K562 (cell line): Measurements from ENCODE around the gene RAB3GAP2. TPM values are rescaled to one million over a fixed set of nuclear protein-coding genes. Genes with fewer than 3 reads are reported as not detected.

Experiments
- ATAC-seq: fragments of 200-7000 bp; cut with Tn5 transposase; 3 replicates; pipeline ENCODE4 v1.9.1; 2020; ENCODE audit warnings: moderate library complexity
- BruUV-seq: library from RNA; stranded (reverse); fragments of 400-500 nt; replicated peaks from 2 replicates; lab custom pipeline; 2021; lab: Mats Ljungman, UMichigan
- CTCF ChIA-PET: fragments of 300-600 bp; formaldehyde crosslinking; extraction: SDS; loops from one replicate; lab custom pipeline; 2021; ENCODE audit warnings: low intra/inter-chr PET ratio; lab: Yijun Ruan, JAX
- POLR2A ChIA-PET: fragments of 300-600, 350-650 bp; sonication (Branson Sonifier 250); formaldehyde crosslinking; extraction: SDS; loops from one replicate; lab custom pipeline; 2021; ENCODE audit warnings: antibody characterized with exemption, inconsistent platforms; lab: Yijun Ruan, JAX
- DNase-seq, 4 experiments: peaks; one replicate each; pipeline versions ENCODE4 v3.0.0 to v3.0.0-alpha.2; 2011 to 2018; ENCODE audit warnings: low spot score in 3 of 4, mixed read lengths in 3 of 4; ENCODE audit errors: extremely low read depth in 1 of 4
- FAIRE-seq: peaks from 2 replicates; lab custom pipeline; 2011; peaks lifted over from hg19 to GRCh38; lab: Jason Lieb, UNC
- H2AFZ ChIP-seq: 2 replicates; pipeline ENCODE4 v1.6.0; 2011; ENCODE audit warnings: low read depth, low read length, control low read depth, inconsistent platforms
- H3K27ac ChIP-seq: fragments of 200-600 bp; 3 replicates; pipeline ENCODE4 v1.8.0; 2011; ENCODE audit warnings: low read depth, mild to moderate bottlenecking, control low read depth, inconsistent platforms, low read length, moderate library complexity, mixed read lengths; ENCODE audit errors: extremely low read depth
- H3K27me3 ChIP-seq, 2 experiments: fragments of 300-600 bp in 1 of 2; 2 replicates in 1 of 2; 3 replicates in 1 of 2; pipeline versions ENCODE4 v1.6.0 to v1.8.0; 2011; ENCODE audit warnings: inconsistent platforms in 2 of 2, low read length in 2 of 2, mild to moderate bottlenecking in 1 of 2, mixed read lengths in 1 of 2, moderate library complexity in 1 of 2; ENCODE audit not compliant: control insufficient read depth in 2 of 2, insufficient read depth in 2 of 2
- H3K36me3 ChIP-seq: fragments of 300-600 bp; 3 replicates; pipeline ENCODE4 v1.8.0; 2011; ENCODE audit warnings: mild to moderate bottlenecking, low read length, inconsistent platforms; ENCODE audit not compliant: control insufficient read depth, insufficient read depth
- H3K4me1 ChIP-seq, 2 experiments: fragments of 200-600 bp in 1 of 2; replicated peaks in 1 of 2; 2 replicates in 1 of 2; 3 replicates in 1 of 2; pipeline versions ENCODE4 v1.5.1 to v1.8.0; 2011; ENCODE audit warnings: inconsistent platforms in 2 of 2, low read length in 2 of 2, mild to moderate bottlenecking in 1 of 2, mixed read lengths in 1 of 2, moderate library complexity in 1 of 2; ENCODE audit not compliant: control insufficient read depth in 2 of 2, insufficient read depth in 2 of 2
- H3K4me2 ChIP-seq: 2 replicates; pipeline ENCODE4 v1.6.1; 2011; ENCODE audit warnings: low read length, control low read depth, inconsistent platforms, mixed read lengths; ENCODE audit not compliant: insufficient read depth
- H3K4me3 ChIP-seq: fragments of 200-600 bp; sonication (generic), shearing (Covaris generic); 2 replicates; pipeline ENCODE4 v1.5.1; 2016; ENCODE audit warnings: control low read depth, inconsistent platforms
- H3K79me2 ChIP-seq: fragments of 200-600 bp; 3 replicates; pipeline ENCODE4 v1.8.0; 2011; ENCODE audit warnings: low read length, inconsistent platforms; ENCODE audit not compliant: control insufficient read depth, insufficient read depth
- H3K9ac ChIP-seq, 2 experiments: 2 replicates each; pipeline versions ENCODE4 v1.6.0 to v1.6.1; 2011; ENCODE audit warnings: low read depth in 2 of 2, low read length in 2 of 2, control low read depth in 1 of 2, inconsistent platforms in 1 of 2, mild to moderate bottlenecking in 1 of 2, mixed read lengths in 1 of 2; ENCODE audit not compliant: insufficient read depth in 1 of 2
- H3K9me1 ChIP-seq: one replicate; pipeline ENCODE4 v1.6.0; 2011; ENCODE audit warnings: inconsistent platforms, mild to moderate bottlenecking, low read length, moderate library complexity; ENCODE audit not compliant: control insufficient read depth, insufficient read depth
- H3K9me3 ChIP-seq: replicated peaks from 2 replicates; pipeline ENCODE4 v1.5.1; 2011; ENCODE audit warnings: low read depth, low read length, inconsistent platforms; ENCODE audit not compliant: control insufficient read depth, insufficient read depth
- H4K20me1 ChIP-seq: replicated peaks from 2 replicates; pipeline ENCODE4 v1.6.1; 2011; ENCODE audit warnings: low read length, inconsistent platforms, mixed read lengths; ENCODE audit not compliant: control insufficient read depth, insufficient read depth
- ADNP ChIP-seq: fragments of 200-800 bp; sonication (Bioruptor generic); IDR thresholded peaks from 2 replicates; pipeline ENCODE4 v1.6.1; 2016; ENCODE audit warnings: missing genetic modification characterization, missing compliant biosample characterization
- E2F5 ChIP-seq: sonication (generic); formaldehyde crosslinking; IDR thresholded peaks from 2 replicates; pipeline ENCODE4 v1.8.0; 2022; ENCODE audit warnings: mild to moderate bottlenecking, missing genetic modification reagents
- GTF3C2 ChIP-seq: IDR thresholded peaks from 3 replicates; pipeline ENCODE4 v1.6.1; 2011; ENCODE audit warnings: borderline replicate concordance, mild to moderate bottlenecking, moderate library complexity; ENCODE audit not compliant: insufficient read length; ENCODE audit errors: extremely low read depth
- ID3 ChIP-seq, 2 experiments: fragments of 250-450 bp in 1 of 2; fragments of 450-650 bp in 1 of 2; sonication (Bioruptor Pico) in 1 of 2; IDR thresholded peaks; 2 replicates each; pipeline versions ENCODE4 v1.6.1 to v1.8.0; 2016 to 2021; ENCODE audit warnings: mild to moderate bottlenecking in 2 of 2, moderate library complexity in 2 of 2, missing compliant biosample characterization in 1 of 2, missing genetic modification characterization in 1 of 2
- PYGO2 ChIP-seq: fragments of 450-650 bp; IDR thresholded peaks from 2 replicates; pipeline ENCODE4 v1.6.1; 2016; ENCODE audit warnings: mild to moderate bottlenecking, missing genetic modification characterization, moderate library complexity, missing compliant biosample characterization
- RFX1 ChIP-seq: fragments of 450-650 bp; IDR thresholded peaks from 2 replicates; pipeline ENCODE4 v1.6.1; 2016; ENCODE audit warnings: mild to moderate bottlenecking, moderate library complexity
- SOX6 ChIP-seq: fragments of 450-650 bp; IDR thresholded peaks from 2 replicates; pipeline ENCODE4 v1.6.1; 2014; ENCODE audit warnings: mild to moderate bottlenecking
- STAT5A ChIP-seq: IDR thresholded peaks from 2 replicates; pipeline ENCODE4 v1.6.1; 2012; ENCODE audit warnings: low read length, inconsistent platforms, borderline replicate concordance
- U2AF2 ChIP-seq: fragments of 200-400 bp; formaldehyde crosslinking; optimal IDR thresholded peaks from 2 replicates; pipeline ENCODE3; 2017; ENCODE audit warnings: low read depth, mild to moderate bottlenecking, low read length
- ZBTB9 ChIP-seq: fragments of 450-650 bp; formaldehyde crosslinking; IDR thresholded peaks from 2 replicates; pipeline ENCODE4 v1.4.0; 2020; ENCODE audit warnings: mild to moderate bottlenecking, moderate library complexity
- WGBS: fragments of 100-300 bp; shearing (Covaris generic); methylation state at CpG from one replicate; pipeline ENCODE4 v1.1.6; 2016; ENCODE audit warnings: low coverage, mixed read lengths; ENCODE audit not compliant: insufficient coverage; ENCODE audit errors: missing lambda C conversion rate; 5-methylcytosine and 5-hydroxymethylcytosine counted together
- in situ Hi-C: fragments of 300-500 bp; cut with MboI; formaldehyde crosslinking; loops from 4 replicates; pipeline ENCODE4 v1.15.0; 2018; ENCODE audit warnings: inconsistent platforms, mixed read lengths
- intact Hi-C: fragments of 100-400 bp; cut with micrococcal nuclease; formaldehyde crosslinking; loops from 2 replicates; pipeline ENCODE4 v1.14.2; 2022
- polyA plus RNA-seq, 8 experiments: library from polyadenylated mRNA; depleted of rRNA in 4 of 8; stranded (reverse) in 5 of 8; unstranded in 3 of 8; fragments of >200 nt; fragmentation: Nextera tagmentation in 2 of 8; fragmentation: Illumina TruSeq in 1 of 8; extraction: Ambion mirVana in 2 of 8; extraction: Trizol in 1 of 8; gene quantifications; 2 replicates each; pipeline versions ENCODE4 v1.2.1 to v1.2.3, GENCODE V29; 2011 to 2014; ENCODE audit warnings: inconsistent platforms in 1 of 8, missing spikeins in 1 of 8
- total RNA-seq, 7 experiments: library from RNA; depleted of rRNA in 6 of 7; stranded (reverse); fragments of >200 nt in 6 of 7; fragmentation: Illumina TruSeq in 2 of 7; extraction: Trizol in 2 of 7; gene quantifications; 2 replicates each; pipeline versions ENCODE4 v1.2.1 to v1.2.3, GENCODE V29; 2011 to 2021; ENCODE audit warnings: low replicate concordance in 1 of 7
- TF ChIP-seq, protein P1 (sequence below): sonication (generic); formaldehyde crosslinking; IDR thresholded peaks from 2 replicates; pipeline ENCODE4 v1.8.0; 2023; ENCODE audit warnings: mild to moderate bottlenecking, missing genetic modification reagents
- TF ChIP-seq, protein P2 (sequence below): fragments of 150-350 bp; conservative IDR thresholded peaks from 2 replicates; pipeline ENCODE4 v1.6.1; 2014; ENCODE audit warnings: low read length

Gene RAB3GAP2
- total and polyA plus RNA-seq, 9 of the 15 experiments (the other 6 are each of a cell fraction or from before 2014, with no cell fraction given): 14.1 to 69.1 (median 32.2) TPM

GRCh38 chr1:220226752-220227151 lies 45.5 kb downstream of the RAB3GAP2 start:
- in situ Hi-C loops (no loop called here), intact Hi-C loops (no loop called here)
- H3K4me2 ChIP-seq: no peak overlapping the region
- H3K4me3 ChIP-seq: no peak overlapping the region
- no TSS peak for BruUV-seq
- no peak overlapping the region for H2AFZ ChIP-seq
- H3K4me1 ChIP-seq: no peaks in the 10 kb centered on the region; a peak in 1 of 5 replicates
- 94% methylated on average over 3 of the region's 3 CpGs for WGBS
- peaks cover 13% of the 10 kb centered on the region; the same call in 2 of the 3 replicates for H3K79me2 ChIP-seq
- H3K9ac ChIP-seq: no peak overlapping the region
- ChIA-PET POLR2A (no interaction called here), CTCF (no interaction called here)
- H3K9me3 ChIP-seq: no peaks in the 10 kb centered on the region
- H3K9me1 ChIP-seq: no peaks in the 10 kb centered on the region
- H3K27ac ChIP-seq: no peak overlapping the region
- ATAC-seq (0 out of 3 replicates have a peak, but pooled peaks have one; percentile 15), DNase-seq (no peak), FAIRE-seq (no peak)
- H3K27me3 ChIP-seq: no peaks in the 10 kb centered on the region
- H4K20me1 ChIP-seq: no peaks in the 10 kb centered on the region
- H3K36me3 ChIP-seq: peaks cover 30% of the 10 kb centered on the region
- TF ChIP-seq ADNP (no peak), U2AF2 (no peak), STAT5A (no peak), ZBTB9 (CRISPR knock-in tag) (no peak), PYGO2 (no peak), SOX6 (no peak), GTF3C2 (no peak), E2F5 (CRISPR knock-in tag) (no peak), RFX1 (no peak), ID3 (CRISPR knock-in tag; IDR thresholded peaks at IDR 0.05) (no peak), ID3 (tag; IDR thresholded peaks at IDR 0.05) (no peak)
- TF ChIP-seq, protein P1, sequence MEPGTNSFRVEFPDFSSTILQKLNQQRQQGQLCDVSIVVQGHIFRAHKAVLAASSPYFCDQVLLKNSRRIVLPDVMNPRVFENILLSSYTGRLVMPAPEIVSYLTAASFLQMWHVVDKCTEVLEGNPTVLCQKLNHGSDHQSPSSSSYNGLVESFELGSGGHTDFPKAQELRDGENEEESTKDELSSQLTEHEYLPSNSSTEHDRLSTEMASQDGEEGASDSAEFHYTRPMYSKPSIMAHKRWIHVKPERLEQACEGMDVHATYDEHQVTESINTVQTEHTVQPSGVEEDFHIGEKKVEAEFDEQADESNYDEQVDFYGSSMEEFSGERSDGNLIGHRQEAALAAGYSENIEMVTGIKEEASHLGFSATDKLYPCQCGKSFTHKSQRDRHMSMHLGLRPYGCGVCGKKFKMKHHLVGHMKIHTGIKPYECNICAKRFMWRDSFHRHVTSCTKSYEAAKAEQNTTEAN (CRISPR knock-in tag): no peak
- TF ChIP-seq, protein P2, sequence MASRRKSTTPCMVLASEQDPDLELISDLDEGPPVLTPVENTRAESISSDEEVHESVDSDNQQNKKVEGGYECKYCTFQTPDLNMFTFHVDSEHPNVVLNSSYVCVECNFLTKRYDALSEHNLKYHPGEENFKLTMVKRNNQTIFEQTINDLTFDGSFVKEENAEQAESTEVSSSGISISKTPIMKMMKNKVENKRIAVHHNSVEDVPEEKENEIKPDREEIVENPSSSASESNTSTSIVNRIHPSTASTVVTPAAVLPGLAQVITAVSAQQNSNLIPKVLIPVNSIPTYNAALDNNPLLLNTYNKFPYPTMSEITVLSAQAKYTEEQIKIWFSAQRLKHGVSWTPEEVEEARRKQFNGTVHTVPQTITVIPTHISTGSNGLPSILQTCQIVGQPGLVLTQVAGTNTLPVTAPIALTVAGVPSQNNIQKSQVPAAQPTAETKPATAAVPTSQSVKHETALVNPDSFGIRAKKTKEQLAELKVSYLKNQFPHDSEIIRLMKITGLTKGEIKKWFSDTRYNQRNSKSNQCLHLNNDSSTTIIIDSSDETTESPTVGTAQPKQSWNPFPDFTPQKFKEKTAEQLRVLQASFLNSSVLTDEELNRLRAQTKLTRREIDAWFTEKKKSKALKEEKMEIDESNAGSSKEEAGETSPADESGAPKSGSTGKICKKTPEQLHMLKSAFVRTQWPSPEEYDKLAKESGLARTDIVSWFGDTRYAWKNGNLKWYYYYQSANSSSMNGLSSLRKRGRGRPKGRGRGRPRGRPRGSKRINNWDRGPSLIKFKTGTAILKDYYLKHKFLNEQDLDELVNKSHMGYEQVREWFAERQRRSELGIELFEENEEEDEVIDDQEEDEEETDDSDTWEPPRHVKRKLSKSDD: no peak
